ENCODE results near the gene SPTSSA. TPM values are rescaled to one million over a fixed set of nuclear protein-coding genes. Genes with fewer than 3 reads are reported as not detected.
"Not testable (repeated sequence)": the region's sequence is repeated elsewhere in the genome, so short reads cannot be mapped to it uniquely, and the experiment has no call there.

Gene SPTSSA, protein sequence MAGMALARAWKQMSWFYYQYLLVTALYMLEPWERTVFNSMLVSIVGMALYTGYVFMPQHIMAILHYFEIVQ
- 1 to 10 TPM; 8.7 to 8.9 TPM for total RNA-seq

DNA sequence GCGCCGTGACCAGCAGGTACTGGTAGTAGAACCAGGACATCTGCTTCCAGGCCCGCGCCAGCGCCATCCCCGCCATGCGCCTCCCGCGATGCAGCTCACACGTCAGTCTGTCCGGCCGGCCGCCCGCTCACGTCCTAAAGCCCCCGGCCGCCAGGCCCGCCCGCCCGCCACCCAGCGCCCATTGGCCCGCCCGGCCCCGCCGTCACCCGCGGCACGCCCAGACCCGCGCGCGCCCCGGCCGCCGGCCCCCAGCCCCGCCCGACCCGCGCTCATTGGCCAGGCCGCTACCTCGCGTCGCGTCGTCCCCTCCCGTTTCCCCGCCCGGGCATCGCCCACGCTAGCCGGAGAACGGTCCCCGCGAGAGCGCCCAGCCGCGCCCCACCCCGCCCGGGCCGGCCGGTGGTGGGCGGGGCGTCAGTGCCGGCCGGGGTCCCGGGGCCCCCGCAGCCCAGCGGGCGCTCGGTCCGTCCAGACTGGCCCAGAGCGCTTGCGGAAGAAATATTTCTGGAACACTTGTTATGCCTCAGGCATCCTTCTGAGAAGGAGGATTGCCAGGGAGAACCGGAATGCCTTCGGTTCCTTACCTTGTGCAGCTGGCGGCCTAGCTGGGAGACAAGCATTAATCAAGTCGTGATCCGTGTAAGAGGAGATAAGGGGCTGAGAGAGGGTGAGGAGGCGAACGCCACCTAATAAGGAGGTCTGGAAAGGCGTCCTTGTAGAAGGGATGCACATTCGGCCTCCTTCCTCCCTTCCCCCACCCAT lies at the start of gene SPTSSA:
SPTSSA (minus strand) TSS at position 109 of the 762 bp plus-strand sequence; CDS start at position 76, 33 bp downstream.
- DNase-seq, result peak; percentile 96
- Mint-ChIP-seq H3K27ac (peak within 1 kb of the TSS; percentile 85), H3K4me1 (peaks cover 19% of the 10 kb centered on the region), H3K9me3 (ENCODE audit: low read depth) (no peaks in the 10 kb centered on the region), H3K27me3 (no peaks in the 10 kb centered on the region), H3K4me3 (peak within 1 kb of the TSS; percentile 91), H3K36me3 (ENCODE audit: low read depth) (peaks cover 3% of the 10 kb centered on the region)
- intact Hi-C loops (cut with DNase I, micrococcal nuclease), result loop anchor here (1.0 to 10.0 kb wide), 10 partner anchors 72 to 1855 kb away; partner anchors contain the start of genes BRMS1L (in 1 of the 2), CFL2 (in 1 of the 2), EAPP (in 1 of the 2) and PRORP (in 1 of the 2)
- ChIA-PET POLR2A (no interaction called here), CTCF (interaction anchor here (0.8 to 1.0 kb wide), 2 partner anchors 76 to 137 kb away, joined by 3 read pairs; no protein-coding TSS in a partner anchor)
- peak; percentile 96 for ATAC-seq

DNA sequence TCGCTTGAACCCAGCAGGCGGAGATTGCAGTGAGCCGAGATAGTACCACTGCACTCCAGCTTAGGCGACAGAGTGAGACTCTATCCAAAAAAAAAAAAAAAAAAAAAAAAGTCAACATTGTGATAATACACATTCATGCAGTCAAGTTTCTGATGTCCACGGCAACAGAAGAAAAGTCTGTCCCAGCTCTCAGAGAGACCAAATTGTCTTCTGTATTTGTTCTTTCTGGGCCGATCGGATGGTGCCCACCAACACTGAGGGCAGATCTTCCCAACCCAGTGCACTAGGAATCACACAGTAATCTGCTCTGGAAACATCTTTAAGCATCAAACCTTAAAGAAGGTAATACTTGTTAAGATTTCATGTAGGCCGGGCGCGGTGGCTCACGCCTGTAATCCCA lies 45.8 kb upstream of the SPTSSA start:
- no peaks in the 10 kb centered on the region for H3K27me3 Mint-ChIP-seq
- H3K4me3 Mint-ChIP-seq, result no peak overlapping the region
- intact Hi-C loops (cut with DNase I, micrococcal nuclease), result no loop called here
- H3K9me3 Mint-ChIP-seq (ENCODE audit: low read depth), result no peaks in the 10 kb centered on the region
- no peak overlapping the region for H3K27ac Mint-ChIP-seq
- CTCF ChIA-PET, result no interaction called here
- ATAC-seq (no peak), DNase-seq (no peak)
- POLR2A ChIA-PET, result no interaction called here
- H3K36me3 Mint-ChIP-seq (ENCODE audit: low read depth), result no peaks in the 10 kb centered on the region
- H3K4me1 Mint-ChIP-seq, result no peaks in the 10 kb centered on the region

DNA sequence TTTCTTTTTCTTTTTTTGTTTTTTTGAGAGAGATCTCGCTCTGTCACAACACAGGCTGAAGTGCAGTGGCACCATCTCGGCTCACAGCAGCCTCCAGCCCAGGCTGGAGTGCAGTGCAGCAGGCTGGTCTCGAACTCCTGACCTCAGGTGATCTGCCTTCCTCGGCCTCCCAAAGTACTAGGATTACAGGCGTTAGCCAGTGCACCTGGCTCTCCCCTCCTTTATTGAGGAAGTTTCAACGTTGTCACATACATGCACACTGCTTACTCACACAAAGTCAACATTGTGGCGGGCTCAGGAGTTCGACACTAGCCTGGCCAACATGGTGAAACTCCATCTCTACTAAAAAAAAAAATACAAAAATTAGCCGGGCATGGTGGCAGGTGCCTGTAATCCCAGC lies 45.4 kb upstream of the SPTSSA start:
- Mint-ChIP-seq H3K27me3 (no peaks in the 10 kb centered on the region), H3K4me3 (no peak overlapping the region), H3K36me3 (ENCODE audit: low read depth) (no peaks in the 10 kb centered on the region), H3K9me3 (ENCODE audit: low read depth) (no peaks in the 10 kb centered on the region), H3K4me1 (no peaks in the 10 kb centered on the region), H3K27ac (no peak overlapping the region)
- intact Hi-C loops (cut with DNase I, micrococcal nuclease), result no loop called here
- CTCF ChIA-PET, result no interaction called here
- no peak for ATAC-seq
- POLR2A ChIA-PET, result no interaction called here
- DNase-seq, result no peak

DNA sequence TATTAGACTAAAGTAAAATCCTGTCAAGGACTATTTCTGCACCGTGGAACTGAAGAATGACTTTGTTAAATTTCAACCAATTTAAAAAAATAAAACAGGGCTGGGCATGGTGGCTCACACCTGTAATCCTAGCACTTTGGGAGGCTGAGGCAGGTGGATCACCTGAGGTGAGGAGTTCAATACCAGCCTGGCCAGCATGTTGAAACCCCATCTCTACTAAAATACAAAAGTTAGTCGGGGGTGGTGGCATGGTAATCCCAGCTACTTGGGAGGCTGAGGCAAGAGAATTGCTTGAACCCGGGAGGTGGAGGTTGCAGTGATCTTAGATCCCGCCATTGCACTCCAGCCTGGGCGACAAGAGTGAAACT lies 43.1 kb upstream of the SPTSSA start:
- H3K36me3 Mint-ChIP-seq (ENCODE audit: low read depth); DNase-seq; POLR2A ChIA-PET; CTCF ChIA-PET; H3K4me3 Mint-ChIP-seq; ATAC-seq; intact Hi-C loops (cut with DNase I, micrococcal nuclease); H3K27me3 Mint-ChIP-seq; H3K4me1 Mint-ChIP-seq; H3K9me3 Mint-ChIP-seq (ENCODE audit: low read depth); H3K27ac Mint-ChIP-seq: not testable (repeated sequence)

DNA sequence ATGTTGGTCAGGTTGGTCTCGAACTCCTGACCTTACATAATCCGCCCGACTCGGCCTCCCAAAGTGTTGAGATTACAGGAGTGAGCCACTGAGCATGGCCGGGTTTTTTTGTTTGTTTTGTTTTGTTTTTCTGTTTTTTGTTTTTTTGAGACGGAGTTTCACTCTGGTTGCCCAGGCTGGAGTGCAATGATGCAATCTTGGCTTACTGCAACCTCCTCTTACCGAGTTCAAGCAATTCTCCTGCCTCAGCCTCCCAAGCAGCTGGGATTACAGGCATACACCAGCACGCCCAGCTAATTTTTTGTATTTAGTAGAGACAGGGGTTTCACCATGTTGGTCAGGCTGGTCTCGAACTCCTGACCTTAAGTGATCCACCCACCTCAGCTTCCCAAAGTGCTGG lies 42.0 kb upstream of the SPTSSA start:
- intact Hi-C loops (cut with DNase I, micrococcal nuclease); CTCF ChIA-PET; ATAC-seq; H3K36me3 Mint-ChIP-seq (ENCODE audit: low read depth); H3K27me3 Mint-ChIP-seq; DNase-seq; H3K4me1 Mint-ChIP-seq; H3K27ac Mint-ChIP-seq; H3K9me3 Mint-ChIP-seq (ENCODE audit: low read depth); H3K4me3 Mint-ChIP-seq; POLR2A ChIA-PET: not testable (repeated sequence)

DNA sequence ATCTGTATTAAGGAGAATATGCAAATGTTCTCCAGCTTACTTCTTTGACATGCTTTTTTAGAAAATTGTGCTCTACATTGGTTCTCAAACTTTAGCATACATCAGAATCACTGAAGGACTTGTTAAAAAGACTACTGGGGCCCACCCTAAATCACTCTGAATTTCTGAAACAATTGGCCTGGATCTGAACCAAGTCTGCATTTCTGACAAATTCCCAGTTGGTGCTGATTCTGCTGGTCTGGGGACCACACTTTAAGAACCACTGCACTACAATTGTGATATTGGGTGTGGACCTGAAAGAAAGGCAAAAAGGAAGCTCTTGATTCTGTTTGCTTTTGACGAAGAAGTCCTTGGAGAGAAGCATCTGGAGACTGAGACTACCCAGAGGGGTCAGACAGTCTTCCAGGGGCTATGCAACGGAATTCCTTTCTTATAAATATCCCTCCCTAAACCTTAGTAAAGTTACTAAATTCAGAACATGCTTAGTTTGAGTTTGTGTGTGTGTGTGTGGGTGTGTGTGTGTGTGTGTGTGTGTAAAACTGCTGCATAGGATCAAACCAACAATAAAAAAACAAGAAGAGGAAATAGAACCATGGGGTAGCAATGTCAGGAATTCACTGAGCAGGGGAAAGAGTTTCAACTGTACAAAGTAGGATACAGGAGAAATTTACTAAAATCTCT lies 40.6 kb upstream of the SPTSSA start:
- intact Hi-C loops (cut with DNase I, micrococcal nuclease), result no loop called here
- ChIA-PET CTCF (no interaction called here), POLR2A (no interaction called here)
- Mint-ChIP-seq H3K4me1 (no peaks in the 10 kb centered on the region), H3K4me3 (no peak overlapping the region), H3K27me3 (no peaks in the 10 kb centered on the region), H3K9me3 (ENCODE audit: low read depth) (no peaks in the 10 kb centered on the region), H3K27ac (no peak overlapping the region), H3K36me3 (ENCODE audit: low read depth) (no peaks in the 10 kb centered on the region)
- ATAC-seq (no peak), DNase-seq (no peak)

DNA sequence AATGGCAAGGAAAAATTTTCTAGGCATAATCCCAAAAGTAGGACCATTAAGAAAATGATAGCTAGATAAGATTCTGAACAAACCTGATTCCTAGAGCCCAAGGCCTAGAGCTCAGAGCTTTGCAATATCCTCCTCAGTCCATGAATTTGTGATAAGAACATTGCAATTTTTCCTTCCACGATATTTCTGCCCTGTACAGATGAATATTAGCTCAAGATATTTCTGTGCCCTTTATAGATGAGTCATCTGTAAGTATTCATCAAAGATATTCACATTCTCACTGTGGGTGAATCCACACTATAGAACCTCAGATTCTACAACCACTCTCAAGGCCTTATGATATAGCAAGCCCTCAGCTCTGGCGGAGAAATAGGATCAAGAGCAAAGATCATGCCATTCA lies 40.0 kb upstream of the SPTSSA start:
- intact Hi-C loops (cut with DNase I, micrococcal nuclease), result no loop called here
- CTCF ChIA-PET, result interaction anchor here (1.0 kb wide), 1 partner anchor 35 kb away, joined by 3 read pairs; no protein-coding TSS in a partner anchor

DNA sequence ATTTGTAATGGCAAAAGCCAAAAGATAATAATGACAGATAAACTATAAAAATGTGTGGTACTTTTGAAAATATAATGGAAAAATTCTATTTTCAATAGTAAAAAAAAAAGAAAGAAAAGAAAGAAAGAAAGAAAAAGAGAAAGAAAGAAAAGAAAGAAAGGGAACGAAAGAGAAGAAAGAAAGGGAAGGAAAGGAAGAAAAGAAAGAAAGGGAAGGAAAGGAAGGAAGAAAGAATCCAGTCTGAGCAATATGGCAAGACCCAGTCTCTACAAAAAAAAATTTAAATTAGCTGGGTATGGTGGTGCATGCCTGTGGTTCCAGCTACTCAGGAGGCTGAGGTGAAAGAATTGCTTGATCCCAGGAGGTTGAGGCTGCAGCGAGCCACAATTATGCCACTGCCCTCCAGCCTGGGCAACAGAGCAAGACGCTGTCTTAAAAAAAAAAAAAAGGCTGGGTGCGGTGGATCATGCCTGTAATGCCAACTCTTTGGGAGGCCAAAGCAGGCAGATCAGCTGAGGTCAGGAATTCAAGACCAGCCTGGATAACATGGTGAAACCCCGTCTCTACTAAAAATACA lies 39.1 kb upstream of the SPTSSA start:
- DNase-seq, result no peak
- H3K4me3 Mint-ChIP-seq, result no peak overlapping the region
- no peaks in the 10 kb centered on the region for H3K36me3 Mint-ChIP-seq (ENCODE audit: low read depth)
- ATAC-seq, result no peak
- no peaks in the 10 kb centered on the region for H3K9me3 Mint-ChIP-seq (ENCODE audit: low read depth)
- no peaks in the 10 kb centered on the region for H3K4me1 Mint-ChIP-seq
- H3K27me3 Mint-ChIP-seq, result no peaks in the 10 kb centered on the region
- CTCF ChIA-PET, result interaction anchor here (1.0 kb wide), 1 partner anchor 36 kb away, joined by 3 read pairs; no protein-coding TSS in a partner anchor
- no peak overlapping the region for H3K27ac Mint-ChIP-seq
- intact Hi-C loops (cut with DNase I, micrococcal nuclease), result no loop called here
- POLR2A ChIA-PET, result no interaction called here

More for the DNA sequence above, 40.0 kb upstream of the SPTSSA start:
- H3K27ac Mint-ChIP-seq, result no peak overlapping the region
- no peaks in the 10 kb centered on the region for H3K9me3 Mint-ChIP-seq (ENCODE audit: low read depth)
- POLR2A ChIA-PET, result no interaction called here
- no peaks in the 10 kb centered on the region for H3K27me3 Mint-ChIP-seq
- ATAC-seq, result no peak
- H3K36me3 Mint-ChIP-seq (ENCODE audit: low read depth), result no peaks in the 10 kb centered on the region
- H3K4me1 Mint-ChIP-seq, result no peaks in the 10 kb centered on the region
- H3K4me3 Mint-ChIP-seq, result no peak overlapping the region
- no peak for DNase-seq

DNA sequence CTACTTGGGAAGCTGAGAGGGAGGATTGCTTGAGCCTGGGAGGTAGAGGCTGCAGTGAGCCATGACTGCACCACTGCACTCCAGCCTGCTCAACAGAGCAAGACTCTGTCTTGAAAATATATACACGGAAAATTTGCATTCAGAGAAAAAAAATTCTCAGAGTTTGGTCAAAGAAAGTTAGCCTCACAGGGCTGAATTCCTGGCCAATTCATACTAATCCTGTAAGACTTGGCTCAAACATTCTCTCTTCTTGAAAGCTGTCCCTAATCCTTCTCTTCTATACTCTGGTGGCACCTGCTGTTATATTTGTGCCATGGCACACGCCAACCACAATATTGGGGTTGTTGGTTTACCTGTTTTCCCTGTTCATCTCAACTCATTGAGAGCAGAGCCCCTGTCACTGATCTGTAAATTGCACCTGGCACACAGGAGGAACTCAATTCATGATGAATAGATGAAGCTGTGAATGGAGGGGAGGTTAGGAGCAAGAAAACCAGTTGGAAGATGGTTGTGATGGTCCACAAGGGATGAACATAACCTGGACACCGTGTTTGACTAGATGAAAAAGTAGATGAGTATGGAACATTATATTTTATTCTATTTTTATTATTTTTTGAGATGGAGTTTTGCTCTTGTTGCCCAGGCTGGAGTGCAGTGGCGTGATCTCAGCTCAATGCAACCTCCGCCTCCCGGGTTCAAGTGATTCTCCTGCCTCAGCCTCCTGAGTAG lies 36.8 kb upstream of the SPTSSA start:
- Mint-ChIP-seq H3K4me1 (no peaks in the 10 kb centered on the region), H3K9me3 (ENCODE audit: low read depth) (no peaks in the 10 kb centered on the region), H3K27ac (no peak overlapping the region), H3K4me3 (no peak overlapping the region), H3K36me3 (ENCODE audit: low read depth) (no peaks in the 10 kb centered on the region), H3K27me3 (no peaks in the 10 kb centered on the region)
- intact Hi-C loops (cut with DNase I, micrococcal nuclease), result loop anchor here (1.0 to 2.0 kb wide), 2 partner anchors 166 to 168 kb away; no protein-coding TSS in a partner anchor
- ChIA-PET CTCF (interaction anchor here (0.7 to 1.1 kb wide), 2 partner anchors 168 to 170 kb away, joined by 3 to 4 read pairs; no protein-coding TSS in a partner anchor), POLR2A (no interaction called here)
- ATAC-seq (peak; percentile 57), DNase-seq (peak; percentile 14)

DNA sequence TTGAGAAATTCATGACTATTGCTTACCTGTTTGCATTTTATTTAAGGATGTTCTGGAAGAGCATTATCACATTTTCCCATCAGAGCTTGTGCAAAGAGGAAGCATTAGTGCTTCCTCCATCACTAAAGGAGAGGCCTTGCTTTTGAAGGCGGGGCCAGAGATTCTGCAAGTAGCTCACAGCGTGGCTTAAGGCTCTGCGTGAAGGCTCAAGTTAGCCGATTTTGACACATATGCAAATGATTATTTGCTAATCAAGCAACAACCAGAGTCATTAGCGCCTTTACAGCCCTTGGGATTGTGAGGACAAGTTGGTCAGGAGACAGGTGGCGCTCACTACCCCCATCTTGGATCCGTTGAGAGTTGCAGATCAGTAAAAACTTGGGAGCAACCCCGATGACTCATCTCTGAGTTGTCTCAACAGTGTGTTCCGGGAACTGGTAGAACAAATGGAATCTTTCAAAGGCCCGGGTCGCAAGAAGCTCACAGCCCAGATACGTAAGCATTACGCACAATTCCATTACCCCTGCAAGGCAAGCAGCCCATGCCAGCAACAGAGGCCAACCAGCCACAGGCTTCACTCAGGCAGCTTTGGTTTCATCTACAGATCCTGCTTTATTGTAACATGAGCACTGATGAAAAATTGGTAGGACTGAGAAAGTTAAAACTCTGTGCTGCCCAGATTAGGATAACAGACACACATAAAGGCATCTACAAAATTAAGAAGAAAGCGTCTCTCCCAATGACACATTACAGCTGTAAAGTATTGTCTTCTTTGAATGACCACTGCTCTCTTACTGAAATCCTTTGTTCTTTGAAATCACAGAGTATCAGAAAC lies 34.9 kb upstream of the SPTSSA start:
- Mint-ChIP-seq H3K9me3 (ENCODE audit: low read depth) (no peaks in the 10 kb centered on the region), H3K4me1 (no peaks in the 10 kb centered on the region), H3K36me3 (ENCODE audit: low read depth) (no peaks in the 10 kb centered on the region), H3K4me3 (no peak overlapping the region), H3K27ac (no peak overlapping the region), H3K27me3 (no peaks in the 10 kb centered on the region)
- intact Hi-C loops (cut with DNase I, micrococcal nuclease), result no loop called here
- no peak for ATAC-seq
- ChIA-PET POLR2A (no interaction called here), CTCF (interaction anchor here (0.7 to 1.4 kb wide), 3 partner anchors 41 to 174 kb away, joined by 3 to 4 read pairs (median 3); no protein-coding TSS in a partner anchor)
- no peak for DNase-seq
